Ishikawa (cell line): Measurements from ENCODE around the gene LRRFIP2.

Experiments used
- CEBPB ChIP-seq: IDR thresholded peaks from 2 replicates; pipeline ENCODE4 v1.6.1; 2012
- CREB1 ChIP-seq: IDR thresholded peaks from 2 replicates; pipeline ENCODE4 v1.6.1; 2012; ENCODE audit warnings: low read depth
- EGR1 ChIP-seq: IDR thresholded peaks from 2 replicates; pipeline ENCODE4 v1.6.1; 2012
- EP300 ChIP-seq: IDR thresholded peaks from 2 replicates; pipeline ENCODE4 v1.6.1; 2012; ENCODE audit warnings: borderline replicate concordance
- FOXM1 ChIP-seq: IDR thresholded peaks from 2 replicates; pipeline ENCODE4 v1.6.1; 2012; ENCODE audit warnings: low read depth, borderline replicate concordance
- NFIC ChIP-seq: IDR thresholded peaks from 2 replicates; pipeline ENCODE4 v1.6.1; 2012
- RAD21 ChIP-seq: IDR thresholded peaks from 2 replicates; pipeline ENCODE4 v1.6.1; 2012; ENCODE audit warnings: low read depth
- TEAD4 ChIP-seq: IDR thresholded peaks from 2 replicates; pipeline ENCODE4 v1.6.1; 2012
- YY1 ChIP-seq: IDR thresholded peaks from 2 replicates; pipeline ENCODE4 v1.6.1; 2012; ENCODE audit warnings: low read depth
- ZBTB7A ChIP-seq: IDR thresholded peaks from 2 replicates; pipeline ENCODE4 v1.6.1; 2012; ENCODE audit warnings: low read depth
- TF ChIP-seq, protein P1 (sequence below): IDR thresholded peaks from 2 replicates; pipeline ENCODE4 v1.6.1; 2012
- TF ChIP-seq, protein P2 (sequence below): IDR thresholded peaks from 2 replicates; pipeline ENCODE4 v1.6.1; 2012; ENCODE audit warnings: low read depth, mild to moderate bottlenecking
- TF ChIP-seq, protein P3 (sequence below): IDR thresholded peaks from 2 replicates; pipeline ENCODE4 v1.6.1; 2012

DNA sequence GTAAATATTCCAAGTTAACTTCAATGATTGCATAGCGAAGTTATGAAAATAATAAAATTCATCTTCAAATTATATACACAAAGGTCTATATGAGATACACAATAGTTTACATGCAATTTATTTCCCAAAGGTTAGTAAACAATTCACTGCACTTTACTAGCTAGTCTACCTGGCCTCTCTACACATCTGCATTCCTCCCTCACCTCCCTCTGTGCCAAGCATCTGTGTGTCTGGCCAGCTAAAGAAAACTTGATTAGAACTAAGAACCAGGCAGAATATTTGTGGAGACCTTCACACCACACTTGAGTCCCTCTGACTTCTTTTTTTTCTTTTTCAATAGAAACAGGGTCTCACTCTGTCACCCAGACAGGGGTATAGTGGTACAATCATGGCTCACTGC lies 61.4 kb downstream of the LRRFIP2 start:
- TF ChIP-seq, protein P1, sequence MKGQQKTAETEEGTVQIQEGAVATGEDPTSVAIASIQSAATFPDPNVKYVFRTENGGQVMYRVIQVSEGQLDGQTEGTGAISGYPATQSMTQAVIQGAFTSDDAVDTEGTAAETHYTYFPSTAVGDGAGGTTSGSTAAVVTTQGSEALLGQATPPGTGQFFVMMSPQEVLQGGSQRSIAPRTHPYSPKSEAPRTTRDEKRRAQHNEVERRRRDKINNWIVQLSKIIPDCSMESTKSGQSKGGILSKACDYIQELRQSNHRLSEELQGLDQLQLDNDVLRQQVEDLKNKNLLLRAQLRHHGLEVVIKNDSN = no peak
- no peak for TF ChIP-seq YY1
- no peak for TF ChIP-seq RAD21
- no peak for TF ChIP-seq FOXM1
- no peak for TF ChIP-seq ZBTB7A
- TF ChIP-seq CREB1 = no peak
- TF ChIP-seq, protein P2, sequence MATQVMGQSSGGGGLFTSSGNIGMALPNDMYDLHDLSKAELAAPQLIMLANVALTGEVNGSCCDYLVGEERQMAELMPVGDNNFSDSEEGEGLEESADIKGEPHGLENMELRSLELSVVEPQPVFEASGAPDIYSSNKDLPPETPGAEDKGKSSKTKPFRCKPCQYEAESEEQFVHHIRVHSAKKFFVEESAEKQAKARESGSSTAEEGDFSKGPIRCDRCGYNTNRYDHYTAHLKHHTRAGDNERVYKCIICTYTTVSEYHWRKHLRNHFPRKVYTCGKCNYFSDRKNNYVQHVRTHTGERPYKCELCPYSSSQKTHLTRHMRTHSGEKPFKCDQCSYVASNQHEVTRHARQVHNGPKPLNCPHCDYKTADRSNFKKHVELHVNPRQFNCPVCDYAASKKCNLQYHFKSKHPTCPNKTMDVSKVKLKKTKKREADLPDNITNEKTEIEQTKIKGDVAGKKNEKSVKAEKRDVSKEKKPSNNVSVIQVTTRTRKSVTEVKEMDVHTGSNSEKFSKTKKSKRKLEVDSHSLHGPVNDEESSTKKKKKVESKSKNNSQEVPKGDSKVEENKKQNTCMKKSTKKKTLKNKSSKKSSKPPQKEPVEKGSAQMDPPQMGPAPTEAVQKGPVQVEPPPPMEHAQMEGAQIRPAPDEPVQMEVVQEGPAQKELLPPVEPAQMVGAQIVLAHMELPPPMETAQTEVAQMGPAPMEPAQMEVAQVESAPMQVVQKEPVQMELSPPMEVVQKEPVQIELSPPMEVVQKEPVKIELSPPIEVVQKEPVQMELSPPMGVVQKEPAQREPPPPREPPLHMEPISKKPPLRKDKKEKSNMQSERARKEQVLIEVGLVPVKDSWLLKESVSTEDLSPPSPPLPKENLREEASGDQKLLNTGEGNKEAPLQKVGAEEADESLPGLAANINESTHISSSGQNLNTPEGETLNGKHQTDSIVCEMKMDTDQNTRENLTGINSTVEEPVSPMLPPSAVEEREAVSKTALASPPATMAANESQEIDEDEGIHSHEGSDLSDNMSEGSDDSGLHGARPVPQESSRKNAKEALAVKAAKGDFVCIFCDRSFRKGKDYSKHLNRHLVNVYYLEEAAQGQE = no peak
- TF ChIP-seq CEBPB = no peak
- no peak for TF ChIP-seq EP300
- TF ChIP-seq, protein P3, sequence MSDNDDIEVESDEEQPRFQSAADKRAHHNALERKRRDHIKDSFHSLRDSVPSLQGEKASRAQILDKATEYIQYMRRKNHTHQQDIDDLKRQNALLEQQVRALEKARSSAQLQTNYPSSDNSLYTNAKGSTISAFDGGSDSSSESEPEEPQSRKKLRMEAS = no peak
- no peak for TF ChIP-seq TEAD4
- no peak for TF ChIP-seq EGR1
- TF ChIP-seq NFIC = no peak
